Upper lobe of left lung (tissue), 6 donors: Measurements from ENCODE around the gene ULK3. TPM values are rescaled to one million over a fixed set of nuclear protein-coding genes. Genes with fewer than 3 reads are reported as not detected.

Source experiments
- ATAC-seq, 2 donors: fragments of 200-7000 bp; cut with Tn5 transposase; one replicate each; pipeline ENCODE4 v1.9.1; 2022; ENCODE audit warnings: mild to moderate bottlenecking in 2 of 2, moderate library complexity in 2 of 2; ENCODE audit not compliant: low FRiP score in 2 of 2
- DNase-seq, 2 donors: peaks; one replicate each; pipeline ENCODE4 v3.0.0-alpha.2; 2019 to 2020
- H3K27ac ChIP-seq, 4 donors: fragments of 200-600 bp; sonication (generic); one replicate each; pipeline ENCODE4 v1.5.1; 2016 to 2019
- H3K27me3 ChIP-seq, 4 donors: fragments of 200-600 bp; sonication (generic); one replicate each; pipeline ENCODE4 v1.5.1; 2017 to 2019
- H3K36me3 ChIP-seq, 4 donors: fragments of 200-600 bp; sonication (generic); one replicate each; pipeline ENCODE4 v1.5.1; 2016 to 2019
- H3K4me1 ChIP-seq, 4 donors: fragments of 200-600 bp; sonication (generic); one replicate each; pipeline ENCODE4 v1.5.1; 2018 to 2019
- H3K4me3 ChIP-seq, 4 donors: fragments of 200-600 bp; sonication (generic); one replicate each; pipeline ENCODE4 v1.5.1; 2017 to 2019; ENCODE audit warnings: mild to moderate bottlenecking in 2 of 4, moderate library complexity in 1 of 4
- H3K9me3 ChIP-seq, 4 donors: fragments of 200-600 bp; sonication (generic); one replicate each; pipeline ENCODE4 v1.5.1; 2018 to 2019
- CTCF ChIP-seq, 6 experiments: fragments of 450-650 bp in 4 of 6; fragments of 200-600 bp in 2 of 6; sonication (generic) in 2 of 6; IDR thresholded peaks; one replicate each; pipeline ENCODE4 v1.5.1; 2016 to 2019; ENCODE audit warnings: antibody characterized with exemption in 6 of 6
- EP300 ChIP-seq, 4 donors: sonication (generic); formaldehyde crosslinking; IDR thresholded peaks; one replicate each; pipeline ENCODE4 v1.5.1; 2017; ENCODE audit warnings: antibody characterized with exemption in 4 of 4, control low read depth in 2 of 4
- POLR2A ChIP-seq, 4 donors: fragments of 450-650 bp; IDR thresholded peaks; one replicate each; pipeline ENCODE4 v1.5.1; 2016 to 2017; ENCODE audit warnings: antibody characterized with exemption in 4 of 4, mild to moderate bottlenecking in 2 of 4
- POLR2AphosphoS5 ChIP-seq, 2 donors: sonication (generic); formaldehyde crosslinking; IDR thresholded peaks; one replicate each; pipeline ENCODE4 v1.5.1; 2017; ENCODE audit warnings: antibody characterized with exemption in 2 of 2
- WGBS, 2 donors: methylation state at CpG; one replicate each; pipeline ENCODE4 v1.1.5; 2017 to 2018; 5-methylcytosine and 5-hydroxymethylcytosine counted together
- total RNA-seq, 6 donors: library from RNA; depleted of rRNA in 4 of 6; stranded (reverse); fragments of >200 nt in 4 of 6; gene quantifications; one replicate each; pipeline versions ENCODE4 v1.1.0 to v1.2.1, GENCODE V29; 2016 to 2021
- donor health status: DM: no; HTN: no; CAD: no; lungs with moderate emphysema.
- donor health status: DM: no; HTN: yes; CAD: no; lungs with severe emphysema.

The ULK3 gene
- total RNA-seq, 6 donors from 2014 or later, result 40.6 to 158 (median 65.0) TPM

- Histone ChIP-seq H3K36me3 (peaks cover 0 to 25% (median 17%) of the 10 kb centered on the region in 4 donors), H3K27ac (no peak overlapping the region), H3K4me1 (no peaks in the 10 kb centered on the region), H3K9me3 (no peaks in the 10 kb centered on the region), H3K27me3 (peaks cover 0 to 9% (median 0%) of the 10 kb centered on the region in 4 donors), H3K4me3 (no peak overlapping the region)
- ATAC-seq (no peak), DNase-seq (no peak)
- WGBS, 2 donors, result 52 to 62% methylated on average over 4 of the region's 4 CpGs
- TF ChIP-seq POLR2AphosphoS5 (IDR thresholded peaks at IDR 0.05), result no peak
Observed at GRCh38 chr15:74832826-74833225, 10.1 kb downstream of the ULK3 start.

GRCh38 chr15:74831813-74832495 is 11.0 kb downstream of the ULK3 start:
- Histone ChIP-seq H3K4me1 (no peaks in the 10 kb centered on the region), H3K27me3 (peaks cover 0 to 15% (median 2%) of the 10 kb centered on the region in 4 donors), H3K27ac (no peak overlapping the region), H3K36me3 (peaks cover 0 to 16% (median 11%) of the 10 kb centered on the region in 4 donors), H3K9me3 (no peaks in the 10 kb centered on the region), H3K4me3 (no peak overlapping the region)
- ATAC-seq, result no peak
- no peak for TF ChIP-seq POLR2AphosphoS5 (IDR thresholded peaks at IDR 0.05)
- no peak for TF ChIP-seq EP300 (IDR thresholded peaks at IDR 0.05)
- TF ChIP-seq CTCF (IDR thresholded peaks at IDR 0.05), result no peak
- no peak for TF ChIP-seq POLR2A (IDR thresholded peaks at IDR 0.05)
- 79 to 82% methylated on average over 4 to 15 of the region's 15 CpGs for whole genome bisulfite sequencing, 2 donors
- DNase-seq, result no peak

- peaks cover 0 to 7% (median 3%) of the 10 kb centered on the region in 4 donors for H3K4me1 ChIP-seq
- TF ChIP-seq POLR2AphosphoS5 (IDR thresholded peaks at IDR 0.05) (no peak), EP300 (IDR thresholded peaks at IDR 0.05) (no peak), POLR2A (IDR thresholded peaks at IDR 0.05) (no peak), CTCF (IDR thresholded peaks at IDR 0.05) (no peak)
- WGBS, 2 donors, result 91 to 93% methylated on average over 3 to 5 of the region's 5 CpGs
- H3K27ac ChIP-seq, result no peak overlapping the region
- DNase-seq, result no peak
- no peak overlapping the region for H3K4me3 ChIP-seq
- H3K36me3 ChIP-seq, result peaks cover 0 to 6% (median 3%) of the 10 kb centered on the region in 4 donors
- ATAC-seq, result no peak
- H3K27me3 ChIP-seq, result peaks cover 0 to 17% (median 5%) of the 10 kb centered on the region in 4 donors
- no peaks in the 10 kb centered on the region for H3K9me3 ChIP-seq
Observed at GRCh38 chr15:74830868-74831267, 12.1 kb downstream of the ULK3 start.

GRCh38 chr15:74829991-74830390 is 13.0 kb downstream of the ULK3 start:
- H3K36me3 ChIP-seq, result no peaks in the 10 kb centered on the region
- no peak for DNase-seq
- H3K27ac ChIP-seq, result no peak overlapping the region
- H3K9me3 ChIP-seq, result no peaks in the 10 kb centered on the region
- WGBS, 2 donors, result 58 to 62% methylated on average over 6 of the region's 6 CpGs
- H3K27me3 ChIP-seq, result peaks cover 0 to 17% (median 5%) of the 10 kb centered on the region in 4 donors
- ATAC-seq, result no peak
- peaks cover 0 to 7% (median 3%) of the 10 kb centered on the region in 4 donors for H3K4me1 ChIP-seq
- TF ChIP-seq CTCF (IDR thresholded peaks at IDR 0.05), result no peak
- TF ChIP-seq EP300 (IDR thresholded peaks at IDR 0.05), result no peak
- no peak for TF ChIP-seq POLR2A (IDR thresholded peaks at IDR 0.05)
- no peak for TF ChIP-seq POLR2AphosphoS5 (IDR thresholded peaks at IDR 0.05)
- no peak overlapping the region for H3K4me3 ChIP-seq

GRCh38 chr15:74829486-74829885 is 13.5 kb downstream of the ULK3 start:
- no peaks in the 10 kb centered on the region for H3K36me3 ChIP-seq
- TF ChIP-seq POLR2A (IDR thresholded peaks at IDR 0.05) (no peak), CTCF (IDR thresholded peaks at IDR 0.05) (no peak), EP300 (IDR thresholded peaks at IDR 0.05) (no peak), POLR2AphosphoS5 (IDR thresholded peaks at IDR 0.05) (no peak)
- no peak overlapping the region for H3K27ac ChIP-seq
- no peak for DNase-seq
- no peaks in the 10 kb centered on the region for H3K9me3 ChIP-seq
- no peak overlapping the region for H3K4me3 ChIP-seq
- 70 to 78% methylated on average over 3 of the region's 3 CpGs for WGBS, 2 donors
- H3K27me3 ChIP-seq, result peaks cover 0 to 17% (median 5%) of the 10 kb centered on the region in 4 donors
- no peak for ATAC-seq
- peaks cover 0 to 7% (median 3%) of the 10 kb centered on the region in 4 donors for H3K4me1 ChIP-seq
